Measurements from ENCODE around the gene NEK11.

Gene NEK11

DNA sequence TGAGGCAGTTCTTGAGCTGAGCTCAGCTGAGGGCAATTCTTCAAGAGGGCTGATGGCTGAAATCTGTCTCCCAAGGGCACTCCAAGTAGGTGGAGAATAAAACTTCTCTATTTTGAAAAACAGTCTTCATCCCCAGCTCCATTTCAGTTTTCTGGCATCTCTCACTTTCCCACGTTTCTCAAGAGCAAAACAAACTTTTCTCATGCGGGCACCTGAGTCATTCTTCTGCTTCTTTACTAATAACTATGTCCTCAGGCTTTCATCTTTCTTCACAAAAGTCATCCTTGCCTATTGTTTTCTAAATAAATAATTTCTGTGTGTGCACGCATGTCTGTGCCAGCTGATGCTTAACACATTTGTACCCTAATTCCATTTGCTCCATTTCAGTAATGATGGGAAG, 258.8 kb downstream of the NEK11 start:
- no peak overlapping the region for H2AK5ac ChIP-seq (ENCODE audit: low read length)
- no peak overlapping the region for H3K27ac ChIP-seq (ENCODE audit: low read depth, low read length)
- no peak overlapping the region for H3K18ac ChIP-seq (ENCODE audit: low read length)
- H3K79me1 ChIP-seq (ENCODE audit: low read length) = no peaks in the 10 kb centered on the region
- no peak overlapping the region for H4K8ac ChIP-seq (ENCODE audit: low read depth, low read length)
- H3K36me3 ChIP-seq (ENCODE audit: control insufficient read depth in 1 of 2, insufficient read depth in 2 of 2, low read length in 2 of 2) = no peaks in the 10 kb centered on the region
- no peak overlapping the region for H2BK120ac ChIP-seq (ENCODE audit: insufficient read depth, low read length, poor library complexity)
- H3K9me3 ChIP-seq (ENCODE audit: insufficient read depth, low read depth, low read length) = no peaks in the 10 kb centered on the region
- no peaks in the 10 kb centered on the region for H3K79me2 ChIP-seq (ENCODE audit: control insufficient read depth, insufficient read depth, low read length, poor library complexity)
- no CpG with 5 or more reads among the region's 3 CpGs for WGBS (ENCODE audit: extremely low coverage, insufficient coverage, insufficient read length)
- H4K12ac ChIP-seq (ENCODE audit: low read depth, low read length) = no peak overlapping the region
- H3K4me1 ChIP-seq (ENCODE audit: control insufficient read depth in 1 of 2, insufficient read depth in 2 of 2, low read length in 2 of 2) = no peaks in the 10 kb centered on the region
- H3K4me2 ChIP-seq (ENCODE audit: low read length) = no peak overlapping the region
- no peaks in the 10 kb centered on the region for H3K27me3 ChIP-seq (ENCODE audit: insufficient read depth, low read length)
- no peak overlapping the region for H3K4ac ChIP-seq (ENCODE audit: low read depth, low read length)
- DNase-seq = peak; percentile 63 to 78
- no peak overlapping the region for H3K14ac ChIP-seq (ENCODE audit: low read length)
- H3K4me3 ChIP-seq (ENCODE audit: low read depth, low read length) = no peak overlapping the region
- H3K23ac ChIP-seq (ENCODE audit: low read length) = no peak overlapping the region
- H2BK5ac ChIP-seq (ENCODE audit: low read depth, low read length, poor library complexity) = no peak overlapping the region
- H3K9ac ChIP-seq (ENCODE audit: low read length) = no peak overlapping the region
- H2BK12ac ChIP-seq (ENCODE audit: low read length) = no peak overlapping the region
- H2AFZ ChIP-seq (ENCODE audit: insufficient read depth, low read length, poor library complexity) = no peak overlapping the region
- no peak overlapping the region for H4K91ac ChIP-seq (ENCODE audit: low read depth, low read length)

DNA sequence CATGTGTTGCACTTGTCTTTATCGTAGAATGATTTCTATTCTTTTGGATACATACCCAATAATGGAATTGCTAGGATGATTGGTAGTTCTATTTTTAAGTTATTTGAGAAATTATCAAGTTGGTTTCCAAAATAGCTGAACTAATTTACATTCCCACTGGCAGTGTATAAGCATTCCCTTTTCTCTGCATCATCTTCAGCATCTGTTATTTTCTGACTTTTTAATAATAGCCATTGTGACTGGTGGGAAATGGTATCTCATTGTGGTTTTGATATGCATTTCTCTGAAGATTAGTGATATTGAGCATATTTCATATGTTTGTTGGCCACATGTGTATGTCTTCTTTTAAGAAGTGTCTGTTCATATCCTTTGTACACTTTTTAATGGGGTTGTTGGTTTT, 273.2 kb downstream of the NEK11 start:
- H3K79me1 ChIP-seq (ENCODE audit: low read length) = no peaks in the 10 kb centered on the region
- no peak overlapping the region for H4K8ac ChIP-seq (ENCODE audit: low read depth, low read length)
- no peaks in the 10 kb centered on the region for H3K9me3 ChIP-seq (ENCODE audit: insufficient read depth, low read depth, low read length)
- no peak overlapping the region for H2BK5ac ChIP-seq (ENCODE audit: low read depth, low read length, poor library complexity)
- no peaks in the 10 kb centered on the region for H3K36me3 ChIP-seq (ENCODE audit: control insufficient read depth in 1 of 2, insufficient read depth in 2 of 2, low read length in 2 of 2)
- H2AFZ ChIP-seq (ENCODE audit: insufficient read depth, low read length, poor library complexity) = no peak overlapping the region
- H3K4me2 ChIP-seq (ENCODE audit: low read length) = no peak overlapping the region
- H2BK12ac ChIP-seq (ENCODE audit: low read length) = no peak overlapping the region
- H3K9ac ChIP-seq (ENCODE audit: low read length) = no peak overlapping the region
- H2AK5ac ChIP-seq (ENCODE audit: low read length) = no peak overlapping the region
- no CpG with 5 or more reads among the region's 1 CpG for WGBS (ENCODE audit: extremely low coverage, insufficient coverage, insufficient read length)
- no peak overlapping the region for H2BK120ac ChIP-seq (ENCODE audit: insufficient read depth, low read length, poor library complexity)
- H4K91ac ChIP-seq (ENCODE audit: low read depth, low read length) = no peak overlapping the region
- no peaks in the 10 kb centered on the region for H3K27me3 ChIP-seq (ENCODE audit: insufficient read depth, low read length)
- no peak overlapping the region for H3K4me3 ChIP-seq (ENCODE audit: low read depth, low read length)
- no peak overlapping the region for H3K4ac ChIP-seq (ENCODE audit: low read depth, low read length)
- no peak overlapping the region for H3K27ac ChIP-seq (ENCODE audit: low read depth, low read length)
- H3K18ac ChIP-seq (ENCODE audit: low read length) = no peak overlapping the region
- H3K4me1 ChIP-seq (ENCODE audit: control insufficient read depth in 1 of 2, insufficient read depth in 2 of 2, low read length in 2 of 2) = no peaks in the 10 kb centered on the region
- no peaks in the 10 kb centered on the region for H3K79me2 ChIP-seq (ENCODE audit: control insufficient read depth, insufficient read depth, low read length, poor library complexity)
- no peak overlapping the region for H3K14ac ChIP-seq (ENCODE audit: low read length)
- H4K12ac ChIP-seq (ENCODE audit: low read depth, low read length) = no peak overlapping the region
- no peak for DNase-seq
- no peak overlapping the region for H3K23ac ChIP-seq (ENCODE audit: low read length)

DNA sequence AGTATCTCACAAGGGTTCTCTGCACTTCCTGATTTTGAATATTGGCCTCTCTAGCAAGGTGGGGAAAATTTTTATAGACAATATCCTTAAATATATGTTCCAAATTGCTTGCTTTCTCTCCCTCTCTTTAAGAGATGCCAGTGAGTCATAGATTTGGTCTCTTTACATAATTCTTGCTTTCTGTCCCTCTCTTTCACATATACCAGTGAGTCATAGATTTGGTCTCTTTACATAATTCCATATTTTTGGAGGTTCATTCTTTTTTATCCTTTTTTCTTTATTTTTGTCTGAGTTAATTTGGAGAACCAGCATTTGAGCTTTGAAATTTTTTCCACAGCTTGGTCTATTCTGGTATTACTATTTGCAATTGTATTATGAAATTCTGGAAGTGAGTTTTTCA, 277.2 kb downstream of the NEK11 start:
- Histone ChIP-seq H3K4me1 (ENCODE audit: control insufficient read depth in 1 of 2, insufficient read depth in 2 of 2, low read length in 2 of 2) (no peaks in the 10 kb centered on the region), H3K4ac (ENCODE audit: low read depth, low read length) (no peak overlapping the region), H3K79me2 (ENCODE audit: control insufficient read depth, insufficient read depth, low read length, poor library complexity) (no peaks in the 10 kb centered on the region), H3K36me3 (ENCODE audit: control insufficient read depth in 1 of 2, insufficient read depth in 2 of 2, low read length in 2 of 2) (no peaks in the 10 kb centered on the region), H3K4me3 (ENCODE audit: low read depth, low read length) (no peak overlapping the region), H3K14ac (ENCODE audit: low read length) (no peak overlapping the region), H2BK12ac (ENCODE audit: low read length) (no peak overlapping the region), H3K79me1 (ENCODE audit: low read length) (no peaks in the 10 kb centered on the region), H3K27ac (ENCODE audit: low read depth, low read length) (no peak overlapping the region), H3K27me3 (ENCODE audit: insufficient read depth, low read length) (no peaks in the 10 kb centered on the region), H4K12ac (ENCODE audit: low read depth, low read length) (no peak overlapping the region), H3K23ac (ENCODE audit: low read length) (no peak overlapping the region), H3K9ac (ENCODE audit: low read length) (no peak overlapping the region), H3K18ac (ENCODE audit: low read length) (no peak overlapping the region), H2AK5ac (ENCODE audit: low read length) (no peak overlapping the region), H3K9me3 (ENCODE audit: insufficient read depth, low read depth, low read length) (peaks cover 2% of the 10 kb centered on the region), H3K4me2 (ENCODE audit: low read length) (no peak overlapping the region), H2AFZ (ENCODE audit: insufficient read depth, low read length, poor library complexity) (no peak overlapping the region), H2BK120ac (ENCODE audit: insufficient read depth, low read length, poor library complexity) (no peak overlapping the region), H4K91ac (ENCODE audit: low read depth, low read length) (no peak overlapping the region), H4K8ac (ENCODE audit: low read depth, low read length) (no peak overlapping the region), H2BK5ac (ENCODE audit: low read depth, low read length, poor library complexity) (no peak overlapping the region)
- no peak for DNase-seq

DNA sequence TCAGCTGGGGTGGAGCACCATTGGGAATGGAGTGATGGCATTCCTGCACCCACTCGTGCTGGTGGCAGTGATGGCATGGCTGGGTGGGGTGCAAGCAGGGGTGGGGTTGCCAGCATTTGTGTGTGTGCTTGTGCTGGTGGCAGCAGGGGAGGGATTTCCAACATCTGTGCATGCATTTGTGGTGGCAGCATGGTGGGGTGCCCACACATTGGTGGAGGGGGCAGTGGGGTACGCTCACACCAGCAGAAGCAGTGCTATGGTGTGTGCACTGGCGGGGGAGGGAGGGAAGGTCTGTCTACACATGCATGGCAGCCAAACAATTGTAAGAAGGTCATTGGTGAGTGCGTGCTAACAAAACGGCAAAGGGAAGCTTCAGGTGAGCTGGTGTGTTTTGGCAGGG, 278.2 kb downstream of the NEK11 start:
- Histone ChIP-seq H2AFZ (ENCODE audit: insufficient read depth, low read length, poor library complexity) (no peak overlapping the region), H3K9ac (ENCODE audit: low read length) (no peak overlapping the region), H3K4me1 (ENCODE audit: control insufficient read depth in 1 of 2, insufficient read depth in 2 of 2, low read length in 2 of 2) (no peaks in the 10 kb centered on the region), H2BK5ac (ENCODE audit: low read depth, low read length, poor library complexity) (no peak overlapping the region), H3K14ac (ENCODE audit: low read length) (no peak overlapping the region), H2BK12ac (ENCODE audit: low read length) (no peak overlapping the region), H3K79me2 (ENCODE audit: control insufficient read depth, insufficient read depth, low read length, poor library complexity) (no peaks in the 10 kb centered on the region), H3K18ac (ENCODE audit: low read length) (no peak overlapping the region), H3K4me2 (ENCODE audit: low read length) (no peak overlapping the region), H3K27ac (ENCODE audit: low read depth, low read length) (no peak overlapping the region), H3K36me3 (ENCODE audit: control insufficient read depth in 1 of 2, insufficient read depth in 2 of 2, low read length in 2 of 2) (no peaks in the 10 kb centered on the region), H3K4me3 (ENCODE audit: low read depth, low read length) (no peak overlapping the region), H4K12ac (ENCODE audit: low read depth, low read length) (no peak overlapping the region), H4K8ac (ENCODE audit: low read depth, low read length) (no peak overlapping the region), H3K4ac (ENCODE audit: low read depth, low read length) (no peak overlapping the region), H2BK120ac (ENCODE audit: insufficient read depth, low read length, poor library complexity) (no peak overlapping the region), H3K23ac (ENCODE audit: low read length) (no peak overlapping the region), H3K79me1 (ENCODE audit: low read length) (no peaks in the 10 kb centered on the region), H3K27me3 (ENCODE audit: insufficient read depth, low read length) (no peaks in the 10 kb centered on the region), H4K91ac (ENCODE audit: low read depth, low read length) (no peak overlapping the region), H3K9me3 (ENCODE audit: insufficient read depth, low read depth, low read length) (peaks cover 2% of the 10 kb centered on the region), H2AK5ac (ENCODE audit: low read length) (no peak overlapping the region)
- WGBS (ENCODE audit: extremely low coverage, insufficient coverage, insufficient read length) = no CpG with 5 or more reads among the region's 5 CpGs
- DNase-seq = no peak

DNA sequence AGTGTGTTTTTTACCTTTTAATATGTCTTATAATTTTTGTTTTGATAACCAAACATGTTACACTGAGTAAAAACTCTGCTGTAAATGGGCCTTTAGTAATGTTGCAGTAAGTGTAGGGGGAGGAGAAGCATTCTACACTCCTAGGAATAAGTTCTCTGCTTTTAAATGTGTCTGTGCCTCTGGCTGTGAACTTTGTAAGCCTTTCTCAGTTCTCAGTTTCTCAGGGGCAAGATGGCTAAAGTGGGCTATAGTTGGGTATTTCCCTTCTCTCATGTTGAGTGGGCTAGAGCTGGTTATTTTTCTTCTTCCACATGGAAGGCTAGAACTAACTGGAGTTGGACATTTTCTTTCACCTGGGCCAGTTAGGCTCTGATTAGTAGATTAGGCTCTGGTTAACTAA, 279.6 kb downstream of the NEK11 start:
- Histone ChIP-seq H3K9ac (ENCODE audit: low read length) (no peak overlapping the region), H3K27ac (ENCODE audit: low read depth, low read length) (no peak overlapping the region), H3K14ac (ENCODE audit: low read length) (no peak overlapping the region), H3K18ac (ENCODE audit: low read length) (no peak overlapping the region), H3K23ac (ENCODE audit: low read length) (no peak overlapping the region), H3K4me1 (ENCODE audit: control insufficient read depth in 1 of 2, insufficient read depth in 2 of 2, low read length in 2 of 2) (no peaks in the 10 kb centered on the region), H2AK5ac (ENCODE audit: low read length) (no peak overlapping the region), H4K91ac (ENCODE audit: low read depth, low read length) (no peak overlapping the region), H2AFZ (ENCODE audit: insufficient read depth, low read length, poor library complexity) (no peak overlapping the region), H2BK12ac (ENCODE audit: low read length) (no peak overlapping the region), H2BK120ac (ENCODE audit: insufficient read depth, low read length, poor library complexity) (no peak overlapping the region), H3K4me3 (ENCODE audit: low read depth, low read length) (no peak overlapping the region), H3K27me3 (ENCODE audit: insufficient read depth, low read length) (no peaks in the 10 kb centered on the region), H3K36me3 (ENCODE audit: control insufficient read depth in 1 of 2, insufficient read depth in 2 of 2, low read length in 2 of 2) (no peaks in the 10 kb centered on the region), H2BK5ac (ENCODE audit: low read depth, low read length, poor library complexity) (no peak overlapping the region), H3K79me1 (ENCODE audit: low read length) (no peaks in the 10 kb centered on the region), H3K4me2 (ENCODE audit: low read length) (no peak overlapping the region), H3K79me2 (ENCODE audit: control insufficient read depth, insufficient read depth, low read length, poor library complexity) (no peaks in the 10 kb centered on the region), H4K12ac (ENCODE audit: low read depth, low read length) (no peak overlapping the region), H3K9me3 (ENCODE audit: insufficient read depth, low read depth, low read length) (peaks cover 2% of the 10 kb centered on the region), H4K8ac (ENCODE audit: low read depth, low read length) (no peak overlapping the region), H3K4ac (ENCODE audit: low read depth, low read length) (no peak overlapping the region)
- DNase-seq = no peak
